ENCODE data around the gene CMTM4.

CMTM4 gene

DNA sequence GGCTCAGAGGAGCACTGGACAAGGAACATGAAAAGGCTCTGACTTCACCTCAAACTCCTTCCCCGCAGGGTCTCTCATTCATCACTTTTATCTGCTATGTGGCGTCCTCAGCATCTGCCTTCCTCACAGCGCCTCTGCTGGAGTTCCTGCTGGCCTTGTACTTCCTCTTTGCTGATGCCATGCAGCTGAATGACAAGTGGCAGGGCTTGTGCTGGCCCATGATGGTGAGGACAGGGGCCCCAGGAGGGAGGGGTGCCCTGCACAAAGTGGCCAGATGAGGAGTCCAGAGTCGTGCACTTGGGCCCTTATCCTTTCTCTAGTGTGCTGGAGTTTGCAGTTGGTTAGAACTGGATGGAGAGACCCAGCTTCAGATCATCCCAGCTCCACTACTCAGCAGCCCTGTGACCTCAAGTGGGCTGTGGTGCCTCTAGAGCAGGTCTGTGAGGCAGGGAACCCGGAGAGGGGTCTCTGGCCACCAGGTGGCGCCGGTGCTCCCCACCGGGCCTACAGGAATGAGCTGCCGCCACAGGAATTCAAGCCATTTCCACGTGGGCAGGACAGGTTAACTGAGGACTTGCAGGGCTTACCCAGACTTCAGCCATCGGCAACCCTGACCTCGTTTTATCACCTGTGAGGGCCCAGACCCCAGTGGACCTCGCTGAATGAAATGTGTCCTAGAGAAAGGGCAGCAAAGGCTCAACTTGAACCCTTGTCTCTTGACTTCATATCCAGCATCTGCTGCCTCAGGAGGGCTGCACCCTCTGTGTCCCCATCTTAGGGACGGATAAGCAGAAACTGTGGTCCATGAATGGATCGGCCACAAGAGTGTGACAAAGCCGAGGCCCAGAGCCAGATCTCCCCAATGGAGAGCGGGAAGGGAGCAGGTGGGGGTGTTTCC lies 88.1 kb downstream of the CMTM4 start:
- Histone ChIP-seq H3K27ac (no peak overlapping the region), H3K36me3 (ENCODE audit: insufficient read depth) (no peaks in the 10 kb centered on the region), H3K4me1 (ENCODE audit: low read depth, poor library complexity, severe bottlenecking) (peaks cover 14% of the 10 kb centered on the region), H3K9ac (no peak overlapping the region), H3K4me2 (no peak overlapping the region), H4K20me1 (ENCODE audit: insufficient read depth) (no peaks in the 10 kb centered on the region), H3K79me2 (ENCODE audit: insufficient read depth, low read depth) (no peaks in the 10 kb centered on the region), H3K27me3 (ENCODE audit: insufficient read depth, low read depth) (no peaks in the 10 kb centered on the region), H2AFZ (ENCODE audit: low read depth) (peak overlapping the region; percentile 9; the same call in 1 of the 2 replicates), H3K4me3 (IDR thresholded peaks at IDR 0.05; ENCODE audit: insufficient read depth, low read depth, low read length) (no peak overlapping the region)
- peak; percentile 96 for TF ChIP-seq CTCF (conservative IDR thresholded peaks at IDR 0.05; ENCODE audit: low read depth, low read length)

DNA sequence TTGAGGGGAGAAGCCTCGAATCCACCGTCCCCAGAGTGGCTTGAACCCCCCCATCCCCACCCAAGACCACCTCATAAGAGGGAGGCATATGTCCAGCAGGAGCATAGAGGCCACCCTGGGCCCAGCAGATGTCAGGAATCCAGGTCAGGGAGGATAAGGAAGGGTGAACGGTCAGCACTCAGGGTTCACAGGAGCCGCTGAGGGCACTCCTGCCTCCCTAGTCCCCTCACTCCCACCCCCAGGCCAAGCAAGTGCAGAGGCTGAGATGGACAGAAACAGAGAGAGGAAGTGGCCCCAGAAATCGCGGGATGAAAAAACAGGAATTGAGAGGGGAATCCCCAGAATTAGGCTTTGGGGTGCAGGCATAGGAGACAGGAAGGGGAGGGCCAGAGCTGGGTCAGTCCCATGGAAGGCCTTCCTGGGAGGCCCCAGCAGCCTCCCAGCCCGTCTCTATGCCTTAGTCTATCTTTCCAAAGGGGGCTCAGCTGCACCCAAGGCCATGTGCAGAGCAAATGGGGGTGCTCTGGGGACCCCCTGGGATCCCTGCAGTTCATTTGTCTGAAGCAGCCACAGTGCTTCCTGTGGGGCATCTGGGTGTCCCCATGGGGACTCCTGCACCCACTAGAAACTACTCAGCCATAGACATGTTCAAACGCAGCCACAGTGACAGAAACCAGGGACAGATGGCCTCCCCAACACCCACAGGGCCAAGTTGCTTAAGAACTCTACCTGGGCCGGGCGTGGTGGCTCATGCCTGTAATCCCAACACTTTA lies 90.4 kb downstream of the CMTM4 start:
- Histone ChIP-seq H3K4me2 (no peak overlapping the region), H3K9ac (no peak overlapping the region), H3K27me3 (ENCODE audit: insufficient read depth, low read depth) (no peaks in the 10 kb centered on the region; the same call in 1 of the 2 replicates), H2AFZ (ENCODE audit: low read depth) (no peak overlapping the region), H3K36me3 (ENCODE audit: insufficient read depth) (no peaks in the 10 kb centered on the region), H3K4me1 (ENCODE audit: low read depth, poor library complexity, severe bottlenecking) (peaks cover 23% of the 10 kb centered on the region), H3K79me2 (ENCODE audit: insufficient read depth, low read depth) (no peaks in the 10 kb centered on the region), H3K27ac (no peak overlapping the region), H4K20me1 (ENCODE audit: insufficient read depth) (no peaks in the 10 kb centered on the region), H3K4me3 (IDR thresholded peaks at IDR 0.05; ENCODE audit: insufficient read depth, low read depth, low read length) (no peak overlapping the region)
- no peak for TF ChIP-seq CTCF (conservative IDR thresholded peaks at IDR 0.05; ENCODE audit: low read depth, low read length)

GRCh38 chr16:66605177-66605978 lies 91.2 kb downstream of the CMTM4 start:
- Histone ChIP-seq H3K36me3 (ENCODE audit: insufficient read depth) (no peaks in the 10 kb centered on the region), H3K4me3 (IDR thresholded peaks at IDR 0.05; ENCODE audit: insufficient read depth, low read depth, low read length) (no peak overlapping the region), H3K4me2 (peak overlapping the region; percentile 33; the same call in 1 of the 2 replicates), H3K27me3 (ENCODE audit: insufficient read depth, low read depth) (no peaks in the 10 kb centered on the region; the same call in 1 of the 2 replicates), H3K4me1 (ENCODE audit: low read depth, poor library complexity, severe bottlenecking) (peaks cover 23% of the 10 kb centered on the region), H3K9ac (peak overlapping the region; percentile 30; the same call in 1 of the 2 replicates), H3K79me2 (ENCODE audit: insufficient read depth, low read depth) (no peaks in the 10 kb centered on the region), H3K27ac (no peak overlapping the region), H4K20me1 (ENCODE audit: insufficient read depth) (no peaks in the 10 kb centered on the region), H2AFZ (ENCODE audit: low read depth) (peak overlapping the region; percentile 72)
- no peak; the same call in 1 of the 2 replicates for TF ChIP-seq CTCF (conservative IDR thresholded peaks at IDR 0.05; ENCODE audit: low read depth, low read length)
